D721Med (cell line): ENCODE results near the gene TFEB.

Experiments
- DNase-seq: peaks from one replicate; pipeline ENCODE4 v3.0.0; 2011; ENCODE audit warnings: low spot score; ENCODE audit not compliant: insufficient read length
- FAIRE-seq: peaks from 2 replicates; lab custom pipeline; 2011; peaks lifted over from hg19 to GRCh38; lab: Jason Lieb, UNC
- TF ChIP-seq, protein P1 (sequence below): IDR thresholded peaks from 2 replicates; pipeline ENCODE4 v1.5.1; 2012; ENCODE audit warnings: mild to moderate bottlenecking, control low read depth; ENCODE audit not compliant: insufficient read depth; ENCODE audit errors: missing control alignments

TFEB gene

DNA sequence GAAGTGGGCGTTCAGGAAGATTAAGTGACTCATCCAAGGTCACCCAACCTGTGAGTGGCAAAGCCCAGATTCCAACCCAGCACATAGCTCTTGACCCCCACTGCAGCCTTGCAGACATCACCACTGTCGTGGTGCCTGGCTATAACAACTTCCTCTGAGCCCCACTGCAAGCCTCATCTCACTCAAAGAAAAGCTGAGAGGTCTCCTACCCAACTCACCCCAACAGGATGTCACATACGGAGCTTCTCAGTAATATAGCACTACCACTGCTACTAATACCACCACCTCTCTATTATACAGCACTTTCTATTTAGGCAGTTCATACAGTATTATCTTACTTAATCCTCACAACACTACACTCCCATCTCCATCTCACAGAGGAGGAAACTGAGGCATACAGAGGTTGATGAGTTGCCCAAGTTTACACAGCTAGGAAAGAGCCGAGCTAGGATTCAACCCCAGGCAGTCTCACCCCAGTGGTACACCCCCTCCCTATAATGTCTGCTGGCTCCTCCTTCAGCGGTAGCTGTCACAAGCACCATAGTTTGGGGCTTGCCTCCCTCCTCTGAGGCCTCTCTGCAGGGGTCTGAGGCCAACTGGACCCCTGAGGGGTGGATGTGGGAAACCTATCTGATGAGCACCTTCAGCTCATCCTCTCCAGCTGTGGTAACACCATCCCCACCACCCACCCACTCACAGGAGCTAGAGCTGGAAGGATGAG is 19.5 kb downstream of the TFEB start:
- DNase-seq: no peak
- TF ChIP-seq, protein P1, sequence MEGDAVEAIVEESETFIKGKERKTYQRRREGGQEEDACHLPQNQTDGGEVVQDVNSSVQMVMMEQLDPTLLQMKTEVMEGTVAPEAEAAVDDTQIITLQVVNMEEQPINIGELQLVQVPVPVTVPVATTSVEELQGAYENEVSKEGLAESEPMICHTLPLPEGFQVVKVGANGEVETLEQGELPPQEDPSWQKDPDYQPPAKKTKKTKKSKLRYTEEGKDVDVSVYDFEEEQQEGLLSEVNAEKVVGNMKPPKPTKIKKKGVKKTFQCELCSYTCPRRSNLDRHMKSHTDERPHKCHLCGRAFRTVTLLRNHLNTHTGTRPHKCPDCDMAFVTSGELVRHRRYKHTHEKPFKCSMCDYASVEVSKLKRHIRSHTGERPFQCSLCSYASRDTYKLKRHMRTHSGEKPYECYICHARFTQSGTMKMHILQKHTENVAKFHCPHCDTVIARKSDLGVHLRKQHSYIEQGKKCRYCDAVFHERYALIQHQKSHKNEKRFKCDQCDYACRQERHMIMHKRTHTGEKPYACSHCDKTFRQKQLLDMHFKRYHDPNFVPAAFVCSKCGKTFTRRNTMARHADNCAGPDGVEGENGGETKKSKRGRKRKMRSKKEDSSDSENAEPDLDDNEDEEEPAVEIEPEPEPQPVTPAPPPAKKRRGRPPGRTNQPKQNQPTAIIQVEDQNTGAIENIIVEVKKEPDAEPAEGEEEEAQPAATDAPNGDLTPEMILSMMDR: no peak
- no peak for FAIRE-seq

DNA sequence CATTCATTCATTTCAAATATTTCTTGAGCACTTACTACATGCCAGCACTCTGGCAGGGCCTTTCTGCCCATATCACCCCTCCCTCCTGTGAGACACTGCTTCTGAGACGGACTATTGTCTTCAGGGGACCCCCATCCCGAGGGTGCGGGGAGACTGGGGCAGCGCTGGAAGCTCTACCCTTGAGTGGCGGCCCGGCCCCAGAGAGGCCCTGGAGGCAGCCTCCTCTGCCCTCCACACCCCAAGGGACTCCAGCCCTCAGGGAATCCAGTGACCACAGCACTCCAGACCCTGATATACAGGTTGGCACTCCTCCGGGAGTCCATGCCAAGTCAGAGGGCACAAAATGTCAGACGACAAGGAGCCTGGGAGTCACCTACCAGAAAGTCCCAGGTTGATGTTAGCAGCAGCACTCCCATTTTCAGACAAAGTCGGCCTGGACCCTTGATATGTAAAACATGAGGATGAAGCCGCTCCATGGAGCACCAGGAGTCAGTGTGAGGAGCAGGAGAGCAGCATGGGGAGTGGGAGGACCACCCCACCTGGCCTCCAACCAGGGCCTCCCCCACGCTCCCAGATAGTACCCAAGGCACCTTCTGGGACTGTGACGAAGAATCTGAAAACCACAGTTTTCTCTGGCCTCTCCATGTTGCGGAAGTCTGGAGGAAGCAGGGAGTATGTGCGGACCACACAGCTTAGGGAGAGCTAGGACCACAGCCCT is 20.7 kb downstream of the TFEB start:
- TF ChIP-seq, protein P1: no peak
- DNase-seq (no peak), FAIRE-seq (no peak)

- TF ChIP-seq, protein P1: no peak
- FAIRE-seq (no peak), DNase-seq (no peak)
Observed at GRCh38 chr6:41713650-41714291, 21.6 kb downstream of the TFEB start.

DNA sequence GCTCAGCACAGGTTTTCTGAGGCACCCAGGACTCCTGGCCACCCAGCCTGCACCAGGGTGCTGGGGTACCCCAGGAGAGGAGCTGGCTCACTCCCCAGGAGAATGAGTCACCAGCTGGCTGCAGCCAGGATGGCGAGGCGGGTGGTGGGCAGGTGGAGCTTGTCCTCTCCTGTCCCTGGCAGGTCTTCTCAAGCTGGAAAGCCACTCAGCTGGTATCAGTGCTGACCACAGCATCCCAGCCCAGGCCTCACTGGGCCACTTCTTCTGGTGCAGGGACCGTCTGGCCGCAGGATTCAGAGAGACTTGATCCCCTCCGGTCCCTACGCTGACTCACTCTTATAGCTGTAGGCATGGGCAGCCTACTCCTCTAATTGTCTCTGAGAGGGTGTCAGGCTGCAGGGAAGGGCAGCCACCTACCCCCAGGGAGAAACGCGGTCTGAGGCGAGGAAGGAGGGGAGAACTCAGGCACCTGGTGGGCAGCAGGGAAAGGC is 22.2 kb downstream of the TFEB start:
- FAIRE-seq: no peak
- no peak for DNase-seq
- TF ChIP-seq, protein P1: no peak

GRCh38 chr6:41712651-41713103 is 22.7 kb downstream of the TFEB start:
- DNase-seq (no peak), FAIRE-seq (no peak)
- TF ChIP-seq, protein P1: no peak

GRCh38 chr6:41711323-41712038 is 23.9 kb downstream of the TFEB start:
- DNase-seq (no peak), FAIRE-seq (no peak)
- TF ChIP-seq, protein P1: no peak
